ENCODE results near the gene GOLGB1.

GRCh38 chr3:121752261-121752660 is 2.7 kb upstream of the GOLGB1 start:
- TF ChIP-seq, protein P1, sequence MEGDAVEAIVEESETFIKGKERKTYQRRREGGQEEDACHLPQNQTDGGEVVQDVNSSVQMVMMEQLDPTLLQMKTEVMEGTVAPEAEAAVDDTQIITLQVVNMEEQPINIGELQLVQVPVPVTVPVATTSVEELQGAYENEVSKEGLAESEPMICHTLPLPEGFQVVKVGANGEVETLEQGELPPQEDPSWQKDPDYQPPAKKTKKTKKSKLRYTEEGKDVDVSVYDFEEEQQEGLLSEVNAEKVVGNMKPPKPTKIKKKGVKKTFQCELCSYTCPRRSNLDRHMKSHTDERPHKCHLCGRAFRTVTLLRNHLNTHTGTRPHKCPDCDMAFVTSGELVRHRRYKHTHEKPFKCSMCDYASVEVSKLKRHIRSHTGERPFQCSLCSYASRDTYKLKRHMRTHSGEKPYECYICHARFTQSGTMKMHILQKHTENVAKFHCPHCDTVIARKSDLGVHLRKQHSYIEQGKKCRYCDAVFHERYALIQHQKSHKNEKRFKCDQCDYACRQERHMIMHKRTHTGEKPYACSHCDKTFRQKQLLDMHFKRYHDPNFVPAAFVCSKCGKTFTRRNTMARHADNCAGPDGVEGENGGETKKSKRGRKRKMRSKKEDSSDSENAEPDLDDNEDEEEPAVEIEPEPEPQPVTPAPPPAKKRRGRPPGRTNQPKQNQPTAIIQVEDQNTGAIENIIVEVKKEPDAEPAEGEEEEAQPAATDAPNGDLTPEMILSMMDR (IDR thresholded peaks at IDR 0.05; ENCODE audit: low read depth, low read length): no peak
- no peak for TF ChIP-seq EZH2phosphoT487 (IDR thresholded peaks at IDR 0.05; ENCODE audit: low read depth)
